Breast epithelium (tissue), 4 donors: ENCODE measurements around the gene TRIM66. TPM values are rescaled to one million over a fixed set of nuclear protein-coding genes. Genes with fewer than 3 reads are reported as not detected.

Source experiments
- DNase-seq, 2 donors: peaks; one replicate each; pipeline ENCODE4 v3.0.0-alpha.2; 2019; ENCODE audit warnings: low spot score in 2 of 2
- H3K27ac ChIP-seq, 2 donors: fragments of 200-600 bp; sonication (generic) in 1 of 2; one replicate each; pipeline ENCODE4 v1.5.1; 2016 to 2019; ENCODE audit warnings: mild to moderate bottlenecking in 1 of 2
- H3K27me3 ChIP-seq, 2 donors: fragments of 200-600 bp; sonication (generic) in 1 of 2; one replicate each; pipeline versions ENCODE4 v1.5.1 to v1.6.0; 2017 to 2019; ENCODE audit warnings: control low read depth in 1 of 2, mild to moderate bottlenecking in 1 of 2
- H3K36me3 ChIP-seq: fragments of 200-600 bp; one replicate; pipeline ENCODE4 v1.5.1; 2019
- H3K4me1 ChIP-seq, 2 donors: fragments of 200-600 bp; sonication (generic); one replicate each; pipeline ENCODE4 v1.5.1; 2016 to 2019; ENCODE audit warnings: control low read depth in 1 of 2
- H3K4me3 ChIP-seq, 3 donors: fragments of 200-600 bp; sonication (generic); 1 replicate in 2 of 3; 2 replicates in 1 of 3; pipeline ENCODE4 v1.5.1; 2016 to 2019; ENCODE audit warnings: mild to moderate bottlenecking in 3 of 3, moderate library complexity in 2 of 3
- H3K9me3 ChIP-seq, 2 donors: fragments of 200-600 bp; sonication (generic) in 1 of 2; one replicate each; pipeline ENCODE4 v1.5.1; 2016 to 2019; ENCODE audit warnings: control low read depth in 1 of 2
- POLR2A ChIP-seq: fragments of 450-650 bp; IDR thresholded peaks from one replicate; pipeline ENCODE4 v1.6.1; 2016; ENCODE audit warnings: antibody characterized with exemption, mild to moderate bottlenecking, moderate library complexity
- POLR2AphosphoS5 ChIP-seq, 3 donors: sonication (generic); formaldehyde crosslinking; IDR thresholded peaks; one replicate each; pipeline ENCODE4 v1.6.1; 2017; ENCODE audit warnings: antibody characterized with exemption in 3 of 3
- intact Hi-C: fragments of 100-400 bp; cut with DNase I; formaldehyde crosslinking; loops from one replicate; pipeline ENCODE4 v1.15.1; 2023; ENCODE audit warnings: low total_unique reads
- total RNA-seq, 3 donors: library from RNA; depleted of rRNA; stranded (reverse); fragments of >200 nt; gene quantifications; one replicate each; pipeline ENCODE4 v1.1.0, GENCODE V29; 2016
- TF ChIP-seq, protein P1 (sequence below), 3 donors: fragments of 450-650 bp; IDR thresholded peaks; one replicate each; pipeline ENCODE4 v1.5.1; 2016 to 2017; ENCODE audit warnings: antibody characterized with exemption in 3 of 3, mild to moderate bottlenecking in 3 of 3, moderate library complexity in 3 of 3

The TRIM66 gene
- total RNA-seq, 3 donors from 2014 or later, result 6.6 to 12.7 (median 11.5) TPM

DNA sequence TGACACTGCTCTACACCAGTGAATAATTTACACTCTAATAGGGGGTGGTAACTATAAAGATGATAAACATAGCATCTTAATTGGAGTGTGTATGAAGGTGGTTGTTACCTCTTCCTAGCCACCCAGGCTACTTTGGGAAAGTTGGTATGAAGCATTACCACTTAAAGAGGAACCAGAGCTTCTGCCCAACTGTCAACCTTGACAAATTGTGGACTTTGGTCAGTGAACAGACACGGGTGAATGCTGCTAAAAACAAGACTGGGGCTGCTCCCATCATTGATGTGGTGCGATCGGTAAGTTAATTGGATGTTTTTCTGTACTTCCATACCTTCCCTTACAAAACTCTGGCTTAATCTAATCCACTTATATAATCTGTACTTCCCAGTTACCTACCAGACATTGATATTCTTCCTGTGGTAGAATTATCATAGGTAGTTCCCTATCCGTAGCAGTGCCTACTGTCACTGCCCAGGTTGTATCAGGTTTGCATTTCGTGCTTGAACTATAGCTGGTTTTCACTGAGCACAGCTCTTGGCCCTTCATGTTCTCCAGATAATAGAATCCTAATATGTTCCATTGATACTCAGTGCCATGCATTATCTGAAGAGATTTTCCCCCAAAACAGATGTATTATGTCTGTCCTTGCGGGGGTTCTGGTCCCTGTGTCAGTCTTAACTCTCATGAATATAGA lies 2.3 kb upstream of the TRIM66 start:
- H3K4me1 ChIP-seq, result peaks cover 14 to 23% of the 10 kb centered on the region in 2 donors
- H3K4me3 ChIP-seq, result peak overlapping the region in 1 of 3 donors; percentile 91
- intact Hi-C loops, result loop anchor here (5.0 kb wide), 1 partner anchor 1618 kb away; no protein-coding TSS in a partner anchor
- H3K27me3 ChIP-seq, result no peaks in the 10 kb centered on the region
- H3K27ac ChIP-seq, result peak overlapping the region; percentile 94 to 98
- H3K36me3 ChIP-seq, result no peaks in the 10 kb centered on the region
- no peaks in the 10 kb centered on the region for H3K9me3 ChIP-seq
- TF ChIP-seq, protein P1, sequence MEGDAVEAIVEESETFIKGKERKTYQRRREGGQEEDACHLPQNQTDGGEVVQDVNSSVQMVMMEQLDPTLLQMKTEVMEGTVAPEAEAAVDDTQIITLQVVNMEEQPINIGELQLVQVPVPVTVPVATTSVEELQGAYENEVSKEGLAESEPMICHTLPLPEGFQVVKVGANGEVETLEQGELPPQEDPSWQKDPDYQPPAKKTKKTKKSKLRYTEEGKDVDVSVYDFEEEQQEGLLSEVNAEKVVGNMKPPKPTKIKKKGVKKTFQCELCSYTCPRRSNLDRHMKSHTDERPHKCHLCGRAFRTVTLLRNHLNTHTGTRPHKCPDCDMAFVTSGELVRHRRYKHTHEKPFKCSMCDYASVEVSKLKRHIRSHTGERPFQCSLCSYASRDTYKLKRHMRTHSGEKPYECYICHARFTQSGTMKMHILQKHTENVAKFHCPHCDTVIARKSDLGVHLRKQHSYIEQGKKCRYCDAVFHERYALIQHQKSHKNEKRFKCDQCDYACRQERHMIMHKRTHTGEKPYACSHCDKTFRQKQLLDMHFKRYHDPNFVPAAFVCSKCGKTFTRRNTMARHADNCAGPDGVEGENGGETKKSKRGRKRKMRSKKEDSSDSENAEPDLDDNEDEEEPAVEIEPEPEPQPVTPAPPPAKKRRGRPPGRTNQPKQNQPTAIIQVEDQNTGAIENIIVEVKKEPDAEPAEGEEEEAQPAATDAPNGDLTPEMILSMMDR (IDR thresholded peaks at IDR 0.05), result no peak
- TF ChIP-seq POLR2A (no peak), POLR2AphosphoS5 (IDR thresholded peaks at IDR 0.05) (no peak)
- no peak for DNase-seq

DNA sequence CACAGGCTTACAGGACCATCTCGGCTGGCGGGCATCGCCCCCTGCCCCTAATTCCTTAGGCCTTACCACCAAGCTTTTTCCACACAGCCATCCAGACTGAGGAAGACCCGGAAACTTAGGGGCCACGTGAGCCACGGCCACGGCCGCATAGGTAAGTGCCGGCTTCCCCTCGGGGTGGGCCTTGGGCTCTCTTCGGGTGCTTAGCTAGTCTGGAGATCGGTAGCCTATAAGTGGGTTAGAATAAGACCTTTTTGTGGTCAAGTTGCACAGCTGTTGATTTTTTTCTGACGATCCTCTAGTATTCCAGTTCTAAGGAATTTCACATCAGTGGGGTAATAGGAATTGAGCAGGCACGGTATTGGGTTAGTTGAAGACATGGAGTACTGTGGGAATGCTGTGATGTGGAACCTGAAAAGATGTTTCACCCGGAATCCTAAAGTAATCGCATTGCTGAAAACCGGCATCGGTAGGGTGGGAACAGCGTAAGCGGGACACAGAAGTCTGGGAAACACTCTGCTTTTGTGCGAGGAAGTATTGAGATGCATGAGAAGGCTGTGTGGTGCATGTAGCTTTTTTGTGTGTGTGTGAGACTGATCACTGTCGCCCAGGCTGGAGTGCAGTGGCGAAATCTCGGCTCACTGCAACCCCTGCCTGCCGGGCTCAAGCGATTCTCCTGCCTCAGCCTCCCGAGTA lies 796 bp upstream of the TRIM66 start:
- intact Hi-C loops, result no loop called here
- DNase-seq, result no peak
- TF ChIP-seq POLR2AphosphoS5 (IDR thresholded peaks at IDR 0.05), result no peak
- no peak for TF ChIP-seq POLR2A
- TF ChIP-seq, protein P1 (IDR thresholded peaks at IDR 0.05), result no peak

DNA sequence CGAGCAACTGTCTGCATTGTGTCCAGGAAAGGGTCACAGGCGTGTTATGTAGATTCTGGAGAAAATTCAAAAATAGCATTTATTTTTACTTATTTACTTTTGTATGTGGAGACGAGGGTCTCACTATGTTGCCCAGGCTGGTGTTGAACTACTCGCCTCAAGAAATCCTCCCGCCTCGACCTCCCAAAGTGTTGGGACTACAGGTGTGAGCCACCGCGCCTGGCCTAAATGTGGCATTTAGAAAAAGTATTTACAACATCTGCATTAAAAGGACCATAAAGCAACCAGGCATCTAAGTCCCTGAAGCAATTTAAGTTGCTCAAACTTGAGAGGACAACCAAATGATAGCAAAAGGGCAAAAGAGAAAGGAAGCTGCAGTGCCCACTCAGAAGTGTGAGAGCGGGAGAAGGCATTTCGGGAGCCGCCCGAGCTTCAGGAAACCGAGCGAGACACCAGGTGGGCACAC lies 595 bp downstream of the TRIM66 start:
- H3K9me3 ChIP-seq, result no peaks in the 10 kb centered on the region
- H3K27ac ChIP-seq, result peak overlapping the region; percentile 94 to 98
- peak overlapping the region; percentile 80 to 99 (median 91) for H3K4me3 ChIP-seq
- H3K27me3 ChIP-seq, result no peaks in the 10 kb centered on the region
- no peaks in the 10 kb centered on the region for H3K36me3 ChIP-seq
- peaks cover 6 to 16% of the 10 kb centered on the region in 2 donors for H3K4me1 ChIP-seq
- TF ChIP-seq POLR2A, result no peak
- TF ChIP-seq, protein P1 (IDR thresholded peaks at IDR 0.05), result no peak
- TF ChIP-seq POLR2AphosphoS5 (IDR thresholded peaks at IDR 0.05), result no peak
- intact Hi-C loops, result no loop called here
- no peak for DNase-seq

More for the DNA sequence above, 796 bp upstream of the TRIM66 start:
- peak overlapping the region; percentile 80 to 99 (median 91) for H3K4me3 ChIP-seq
- peak overlapping the region; percentile 94 to 98 for H3K27ac ChIP-seq
- H3K4me1 ChIP-seq, result peaks cover 12 to 21% of the 10 kb centered on the region in 2 donors
- H3K36me3 ChIP-seq, result no peaks in the 10 kb centered on the region
- H3K27me3 ChIP-seq, result no peaks in the 10 kb centered on the region
- H3K9me3 ChIP-seq, result no peaks in the 10 kb centered on the region

DNA sequence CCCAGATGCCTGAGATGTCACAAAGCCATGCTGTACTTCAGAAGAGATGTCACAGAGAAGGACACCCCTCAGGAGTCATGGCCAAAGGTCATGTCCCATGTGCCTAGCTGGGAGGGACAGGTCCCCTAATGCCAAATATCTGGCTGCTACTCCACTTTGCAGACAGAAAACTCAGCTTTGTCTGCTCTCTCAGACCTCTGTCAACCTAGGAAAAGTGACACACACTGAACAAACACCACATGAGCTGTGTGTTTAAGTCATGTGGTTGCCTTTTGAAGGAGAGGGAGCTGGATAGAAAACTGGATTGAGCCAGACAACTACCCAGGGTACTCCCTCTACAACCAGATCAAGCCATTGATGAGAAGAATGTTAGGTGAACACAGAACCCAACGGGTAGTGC lies 3.5 kb downstream of the TRIM66 start:
- no peak for DNase-seq
- Histone ChIP-seq H3K4me3 (no peak overlapping the region), H3K27me3 (no peaks in the 10 kb centered on the region), H3K36me3 (no peaks in the 10 kb centered on the region), H3K27ac (no peak overlapping the region), H3K4me1 (peaks cover 3 to 10% of the 10 kb centered on the region in 2 donors), H3K9me3 (no peaks in the 10 kb centered on the region)
- intact Hi-C loops, result loop anchor here (10.0 kb wide), 1 partner anchor 286 kb away; the partner anchor contains the start of gene TMEM9B
- TF ChIP-seq POLR2AphosphoS5 (IDR thresholded peaks at IDR 0.05) (no peak), POLR2A (no peak)
- TF ChIP-seq, protein P1 (IDR thresholded peaks at IDR 0.05), result no peak

DNA sequence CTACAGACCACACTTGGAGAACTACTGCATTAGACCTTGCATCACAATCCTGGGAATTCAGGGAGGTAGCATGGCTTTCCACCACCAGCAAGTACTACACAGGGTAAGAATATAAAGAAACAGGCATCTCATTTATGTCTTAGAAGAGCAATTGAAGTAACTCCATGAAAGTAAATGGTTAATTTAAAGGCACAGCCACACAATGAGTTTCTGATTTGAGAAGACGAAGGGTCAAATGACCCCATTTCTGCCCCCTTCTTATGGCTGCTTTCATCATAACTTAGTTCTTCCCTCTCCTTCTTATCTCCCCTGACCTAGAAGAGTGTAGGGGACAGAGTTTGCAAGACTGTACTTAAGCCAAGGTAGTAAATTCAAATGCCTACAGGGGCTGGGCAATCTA lies 6.0 kb downstream of the TRIM66 start:
- Histone ChIP-seq H3K9me3 (no peaks in the 10 kb centered on the region), H3K4me1 (peaks cover 0 to under 1% of the 10 kb centered on the region in 2 donors), H3K4me3 (no peak overlapping the region), H3K27ac (no peak overlapping the region), H3K27me3 (no peaks in the 10 kb centered on the region), H3K36me3 (no peaks in the 10 kb centered on the region)
- TF ChIP-seq, protein P1 (IDR thresholded peaks at IDR 0.05), result no peak
- TF ChIP-seq POLR2AphosphoS5 (IDR thresholded peaks at IDR 0.05), result no peak
- intact Hi-C loops, result loop anchor here (10.0 kb wide), 1 partner anchor 288 kb away; the partner anchor contains the start of gene TMEM9B
- no peak for DNase-seq
